Measurements from ENCODE around the gene RASAL1.

RASAL1 gene

DNA sequence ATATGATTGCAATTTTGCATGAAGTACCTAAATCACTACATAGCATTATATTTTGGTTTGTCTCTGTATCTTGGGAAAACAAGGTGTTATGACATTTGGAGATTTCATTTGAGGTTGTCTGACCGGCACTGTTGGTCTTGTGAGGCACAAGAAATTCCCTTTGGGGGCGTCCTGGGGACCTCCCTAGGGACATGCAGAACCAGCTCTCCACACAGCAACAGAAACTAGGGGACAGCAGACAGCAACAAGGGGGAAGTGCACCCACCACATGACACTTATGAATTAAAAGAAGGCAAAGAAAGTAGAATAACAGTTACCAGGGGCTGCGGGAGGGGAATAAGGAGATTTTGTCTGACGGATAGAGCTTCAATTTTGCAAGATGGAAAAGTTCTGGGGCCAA lies 35.4 kb upstream of the RASAL1 start:
- no peak overlapping the region for H3K9ac ChIP-seq
- H3K27me3 ChIP-seq (ENCODE audit: insufficient read depth, low read depth) = no peaks in the 10 kb centered on the region
- no peak overlapping the region for H3K27ac ChIP-seq
- TF ChIP-seq, protein P1, sequence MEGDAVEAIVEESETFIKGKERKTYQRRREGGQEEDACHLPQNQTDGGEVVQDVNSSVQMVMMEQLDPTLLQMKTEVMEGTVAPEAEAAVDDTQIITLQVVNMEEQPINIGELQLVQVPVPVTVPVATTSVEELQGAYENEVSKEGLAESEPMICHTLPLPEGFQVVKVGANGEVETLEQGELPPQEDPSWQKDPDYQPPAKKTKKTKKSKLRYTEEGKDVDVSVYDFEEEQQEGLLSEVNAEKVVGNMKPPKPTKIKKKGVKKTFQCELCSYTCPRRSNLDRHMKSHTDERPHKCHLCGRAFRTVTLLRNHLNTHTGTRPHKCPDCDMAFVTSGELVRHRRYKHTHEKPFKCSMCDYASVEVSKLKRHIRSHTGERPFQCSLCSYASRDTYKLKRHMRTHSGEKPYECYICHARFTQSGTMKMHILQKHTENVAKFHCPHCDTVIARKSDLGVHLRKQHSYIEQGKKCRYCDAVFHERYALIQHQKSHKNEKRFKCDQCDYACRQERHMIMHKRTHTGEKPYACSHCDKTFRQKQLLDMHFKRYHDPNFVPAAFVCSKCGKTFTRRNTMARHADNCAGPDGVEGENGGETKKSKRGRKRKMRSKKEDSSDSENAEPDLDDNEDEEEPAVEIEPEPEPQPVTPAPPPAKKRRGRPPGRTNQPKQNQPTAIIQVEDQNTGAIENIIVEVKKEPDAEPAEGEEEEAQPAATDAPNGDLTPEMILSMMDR (conservative IDR thresholded peaks at IDR 0.05; ENCODE audit: low read depth, low read length) = no peak
- H3K4me1 ChIP-seq (ENCODE audit: low read depth, poor library complexity, severe bottlenecking) = peaks cover 42% of the 10 kb centered on the region
- no peak overlapping the region; the same call in 1 of the 2 replicates for H3K4me2 ChIP-seq
- H2AFZ ChIP-seq (ENCODE audit: low read depth) = no peak overlapping the region
- no peaks in the 10 kb centered on the region for H4K20me1 ChIP-seq (ENCODE audit: insufficient read depth)
- H3K79me2 ChIP-seq (ENCODE audit: insufficient read depth, low read depth) = no peaks in the 10 kb centered on the region
- H3K36me3 ChIP-seq (ENCODE audit: insufficient read depth) = no peaks in the 10 kb centered on the region
- no peak overlapping the region for H3K4me3 ChIP-seq (IDR thresholded peaks at IDR 0.05; ENCODE audit: insufficient read depth, low read depth, low read length)

- Histone ChIP-seq H3K79me2 (ENCODE audit: insufficient read depth, low read depth) (no peaks in the 10 kb centered on the region), H3K4me3 (IDR thresholded peaks at IDR 0.05; ENCODE audit: insufficient read depth, low read depth, low read length) (no peak overlapping the region), H3K9ac (no peak overlapping the region), H3K4me2 (no peak overlapping the region), H3K4me1 (ENCODE audit: low read depth, poor library complexity, severe bottlenecking) (peaks cover 42% of the 10 kb centered on the region), H2AFZ (ENCODE audit: low read depth) (no peak overlapping the region), H3K27ac (no peak overlapping the region), H3K36me3 (ENCODE audit: insufficient read depth) (no peaks in the 10 kb centered on the region), H4K20me1 (ENCODE audit: insufficient read depth) (no peaks in the 10 kb centered on the region), H3K27me3 (ENCODE audit: insufficient read depth, low read depth) (no peaks in the 10 kb centered on the region)
- TF ChIP-seq, protein P1 (conservative IDR thresholded peaks at IDR 0.05; ENCODE audit: low read depth, low read length) = no peak
Observed at GRCh38 chr12:113170457-113170856, 34.9 kb upstream of the RASAL1 start.

- H3K4me2 ChIP-seq = no peak overlapping the region
- no peak overlapping the region for H3K4me3 ChIP-seq (IDR thresholded peaks at IDR 0.05; ENCODE audit: insufficient read depth, low read depth, low read length)
- no peak overlapping the region for H3K27ac ChIP-seq
- no peak overlapping the region for H2AFZ ChIP-seq (ENCODE audit: low read depth)
- no peak overlapping the region for H3K9ac ChIP-seq
- no peaks in the 10 kb centered on the region for H3K36me3 ChIP-seq (ENCODE audit: insufficient read depth)
- H3K79me2 ChIP-seq (ENCODE audit: insufficient read depth, low read depth) = no peaks in the 10 kb centered on the region
- peaks cover 41% of the 10 kb centered on the region for H3K4me1 ChIP-seq (ENCODE audit: low read depth, poor library complexity, severe bottlenecking)
- H4K20me1 ChIP-seq (ENCODE audit: insufficient read depth) = no peaks in the 10 kb centered on the region
- TF ChIP-seq, protein P1 (conservative IDR thresholded peaks at IDR 0.05; ENCODE audit: low read depth, low read length) = no peak
- H3K27me3 ChIP-seq (ENCODE audit: insufficient read depth, low read depth) = no peaks in the 10 kb centered on the region
Observed at GRCh38 chr12:113169697-113170096, 34.1 kb upstream of the RASAL1 start.

DNA sequence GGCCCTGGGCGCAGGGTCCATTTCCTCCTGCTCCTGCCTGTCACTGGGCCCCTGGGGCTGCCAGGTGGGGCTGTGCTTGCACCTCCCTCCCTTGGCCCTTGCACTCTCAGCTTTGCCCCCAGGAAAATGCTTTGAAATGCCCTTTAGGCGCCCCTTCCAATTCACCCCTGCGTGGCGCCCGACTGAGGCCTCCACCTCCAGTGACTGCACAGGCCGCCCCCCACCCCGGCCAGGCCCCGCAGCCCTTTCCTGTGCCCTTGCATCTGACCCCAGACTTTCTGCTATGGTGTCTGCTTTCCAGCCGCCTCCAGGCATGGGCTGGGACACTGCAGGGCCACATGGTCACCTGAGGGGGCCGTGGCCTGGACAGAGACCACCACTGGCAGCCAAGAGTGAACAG lies 32.3 kb upstream of the RASAL1 start:
- H3K27me3 ChIP-seq (ENCODE audit: insufficient read depth, low read depth) = no peaks in the 10 kb centered on the region
- TF ChIP-seq, protein P1 (conservative IDR thresholded peaks at IDR 0.05; ENCODE audit: low read depth, low read length) = no peak
- no peak overlapping the region for H3K4me3 ChIP-seq (IDR thresholded peaks at IDR 0.05; ENCODE audit: insufficient read depth, low read depth, low read length)
- no peak overlapping the region for H3K4me2 ChIP-seq
- no peaks in the 10 kb centered on the region for H3K79me2 ChIP-seq (ENCODE audit: insufficient read depth, low read depth)
- H3K9ac ChIP-seq = no peak overlapping the region
- peaks cover 23% of the 10 kb centered on the region for H3K4me1 ChIP-seq (ENCODE audit: low read depth, poor library complexity, severe bottlenecking)
- H3K36me3 ChIP-seq (ENCODE audit: insufficient read depth) = no peaks in the 10 kb centered on the region
- no peak overlapping the region for H2AFZ ChIP-seq (ENCODE audit: low read depth)
- no peak overlapping the region for H3K27ac ChIP-seq
- H4K20me1 ChIP-seq (ENCODE audit: insufficient read depth) = no peaks in the 10 kb centered on the region
